Left renal cortex interstitium (tissue), 4 donors: ENCODE results near the gene PLPP7. TPM values are rescaled to one million over a fixed set of nuclear protein-coding genes. Genes with fewer than 3 reads are reported as not detected.

ENCODE experiments used
- DNase-seq, 4 donors: peaks; one replicate each; pipeline ENCODE4 v3.0.0-alpha.2; 2013; ENCODE audit warnings: low read depth in 4 of 4, low spot score in 2 of 4, missing footprints in 1 of 4
- polyA plus RNA-seq, 4 donors: library from polyadenylated mRNA; unstranded; fragments of 120-200 nt; gene quantifications; one replicate each; pipeline ENCODE4 v1.2.1, GENCODE V29; 2013; ENCODE audit not compliant: insufficient read length in 4 of 4

PLPP7 gene
- polyA plus RNA-seq, 4 donors: 2.6 to 3.5 (median 3.0) TPM

GRCh38 chr9:131302244-131303075 lies 12.9 kb downstream of the PLPP7 start:
- DNase-seq: no peak

GRCh38 chr9:131303381-131304321 lies 14.1 kb downstream of the PLPP7 start:
- no peak for DNase-seq

GRCh38 chr9:131304676-131305355 lies 15.3 kb downstream of the PLPP7 start:
- DNase-seq: no peak

GRCh38 chr9:131306397-131307004 lies 17.0 kb downstream of the PLPP7 start:
- DNase-seq: no peak

GRCh38 chr9:131307974-131308373 lies 18.5 kb downstream of the PLPP7 start:
- no peak for DNase-seq

GRCh38 chr9:131308452-131308851 lies 18.9 kb downstream of the PLPP7 start:
- DNase-seq: no peak

GRCh38 chr9:131308906-131309529 lies 19.5 kb downstream of the PLPP7 start:
- no peak for DNase-seq

GRCh38 chr9:131309530-131310276 lies 20.2 kb downstream of the PLPP7 start:
- no peak for DNase-seq

GRCh38 chr9:131310833-131311554 lies 21.5 kb downstream of the PLPP7 start:
- no peak for DNase-seq

GRCh38 chr9:131312246-131312645 lies 22.7 kb downstream of the PLPP7 start:
- no peak for DNase-seq

GRCh38 chr9:131312822-131313770 lies 23.6 kb downstream of the PLPP7 start:
- no peak for DNase-seq

GRCh38 chr9:131318231-131319085 lies 28.9 kb downstream of the PLPP7 start:
- DNase-seq: no peak

GRCh38 chr9:131319486-131319885 lies 30.0 kb downstream of the PLPP7 start:
- DNase-seq: no peak

- DNase-seq: no peak
These were observed 30.6 kb downstream of the PLPP7 start for GRCh38 chr9:131320031-131320685.

GRCh38 chr9:131323629-131324028 lies 34.1 kb downstream of the PLPP7 start:
- DNase-seq: no peak
